HL-60/S4 (cell line): ENCODE data around the gene RNF225.
"Not testable (repeated sequence)": the region's sequence is repeated elsewhere in the genome, so short reads cannot be mapped to it uniquely, and the experiment has no call there.

Source experiments
- in situ Hi-C: fragments of 300-500 bp; cut with MboI; formaldehyde crosslinking; loops from 2 replicates; pipeline ENCODE4 v1.14.3; 2022; ENCODE audit warnings: low sequenced_read_pairs

Gene RNF225

GRCh38 chr19:58386576-58387337 lies 8.7 kb upstream of the RNF225 start, which contains the start of gene RPS5:
Gene RPS5, plus strand, starts transcription at chr19:58387269. Its CDS starts 869 bp downstream, at chr19:58388138.
- in situ Hi-C loops = no loop called here

DNA sequence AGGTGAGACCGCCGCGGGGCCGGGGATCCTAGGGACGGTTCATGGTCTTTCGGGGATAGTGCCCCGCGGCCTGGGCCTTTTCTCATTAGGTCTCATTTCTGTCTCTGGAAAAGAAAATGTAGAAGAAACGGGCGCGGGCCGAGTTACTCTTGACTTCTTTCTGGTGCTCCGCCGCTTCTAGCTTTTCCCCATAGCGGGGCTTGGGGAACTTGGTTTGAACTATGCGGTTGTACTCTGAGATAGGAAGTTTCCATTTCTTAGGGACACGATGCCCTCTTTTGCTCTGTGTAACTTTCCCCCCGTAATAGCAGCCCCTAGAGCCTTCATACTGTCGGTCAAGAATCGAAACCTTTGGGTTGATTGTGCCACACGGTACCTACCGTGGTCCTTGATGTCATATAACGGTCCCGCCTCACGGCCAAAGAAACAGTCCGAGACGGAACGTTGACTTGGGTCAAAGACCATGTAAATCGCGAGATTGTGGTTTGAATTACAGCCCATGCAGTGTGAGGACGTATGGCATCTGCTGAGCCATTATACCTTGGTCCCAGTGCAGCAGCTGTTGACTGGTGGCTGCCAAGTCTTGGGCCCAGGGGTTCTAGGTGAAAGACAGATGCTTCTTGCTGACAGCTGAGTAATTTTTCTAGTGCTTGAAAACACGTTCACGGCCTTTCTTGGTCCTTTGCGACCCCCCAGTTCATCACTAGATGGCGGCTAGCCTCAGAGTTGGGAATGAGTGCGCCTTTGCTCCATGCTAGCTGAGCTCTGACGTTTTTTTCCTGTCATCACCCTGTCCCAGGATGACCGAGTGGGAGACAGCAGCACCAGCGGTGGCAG lies 7.9 kb upstream of the RNF225 start:
- in situ Hi-C loops = no loop called here

DNA sequence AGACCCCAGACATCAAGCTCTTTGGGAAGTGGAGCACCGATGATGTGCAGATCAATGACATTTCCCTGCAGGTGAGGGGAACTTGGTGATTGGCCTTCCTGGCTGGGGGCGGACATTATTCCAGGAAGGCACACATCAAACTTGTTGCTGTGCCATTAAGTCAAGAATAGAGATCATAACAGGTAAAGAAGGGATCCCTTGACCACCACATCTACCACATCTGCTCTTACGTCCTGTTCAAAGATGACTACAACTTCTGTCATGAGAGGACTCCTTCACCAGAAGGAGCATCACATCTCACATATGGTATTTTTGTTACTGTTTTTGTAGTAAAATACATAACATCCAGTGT lies 7.3 kb upstream of the RNF225 start:
- in situ Hi-C loops = no loop called here

- in situ Hi-C loops = no loop called here
These were observed 2.3 kb upstream of the RNF225 start for GRCh38 chr19:58392945-58393724.

DNA sequence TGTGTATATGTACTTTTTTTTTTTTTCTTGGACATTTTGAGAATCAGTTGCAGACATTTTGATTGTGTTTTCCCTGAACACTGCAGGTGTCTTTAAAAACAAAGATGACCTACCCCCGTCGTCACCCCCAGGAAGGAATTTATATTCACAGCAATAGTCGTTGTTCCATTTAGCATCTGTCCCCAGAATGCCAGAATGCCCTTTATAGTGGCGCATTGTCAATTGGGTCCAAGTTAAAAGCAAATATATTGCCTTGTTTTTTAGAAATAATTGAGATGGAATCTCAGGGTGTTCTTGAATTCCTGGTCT lies 1.8 kb upstream of the RNF225 start:
- in situ Hi-C loops = no loop called here

GRCh38 chr19:58394821-58395219 lies 636 bp upstream of the RNF225 start:
- in situ Hi-C loops = no loop called here

- in situ Hi-C loops = no loop called here
These were observed 647 bp downstream of the RNF225 start for GRCh38 chr19:58395979-58396627.

- in situ Hi-C loops = no loop called here
These were observed 1.5 kb downstream of the RNF225 start for GRCh38 chr19:58396691-58397532.

GRCh38 chr19:58397533-58398037 lies 2.1 kb downstream of the RNF225 start:
- in situ Hi-C loops = no loop called here

DNA sequence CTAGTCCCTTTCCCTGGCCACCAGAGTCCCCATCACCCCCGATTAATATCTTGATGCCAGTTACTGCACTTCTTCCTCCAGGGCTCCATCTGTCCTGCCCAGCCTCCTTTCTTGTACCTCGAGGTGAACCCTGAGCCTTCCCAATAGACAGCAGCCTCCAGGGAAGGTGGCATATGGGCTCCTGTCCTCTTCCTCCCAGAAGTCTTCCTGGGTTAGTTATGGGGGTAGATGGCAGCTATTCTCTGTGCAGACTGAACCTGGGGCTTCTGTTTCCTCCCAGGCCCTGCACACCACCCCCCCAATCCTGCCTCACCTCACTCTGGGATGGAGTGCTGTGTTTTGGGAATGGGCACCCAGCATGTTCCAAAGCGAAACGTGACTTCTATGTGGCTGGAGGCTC lies 2.6 kb downstream of the RNF225 start:
- in situ Hi-C loops = no loop called here

DNA sequence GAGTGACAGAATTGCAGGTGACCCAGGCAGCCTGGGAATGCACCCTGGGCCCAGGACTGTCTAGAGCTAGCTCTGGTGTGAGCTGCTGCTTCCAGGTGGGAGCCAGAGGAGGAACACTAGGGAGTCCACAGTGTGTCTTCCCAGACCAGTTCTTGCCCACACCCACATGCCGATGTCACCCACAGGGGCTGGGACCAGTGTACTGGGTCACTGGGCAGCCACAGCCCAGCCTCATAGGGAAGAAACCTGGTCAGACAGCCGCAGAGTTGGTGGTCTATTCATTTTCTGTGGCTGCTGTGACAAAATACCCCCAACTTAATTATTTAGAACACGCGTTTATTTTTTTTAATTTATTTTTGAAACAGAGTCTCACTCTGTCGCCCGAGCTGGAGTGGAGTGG lies 3.1 kb downstream of the RNF225 start:
- in situ Hi-C loops = no loop called here

GRCh38 chr19:58399903-58400302 lies 4.4 kb downstream of the RNF225 start:
- in situ Hi-C loops = no loop called here

DNA sequence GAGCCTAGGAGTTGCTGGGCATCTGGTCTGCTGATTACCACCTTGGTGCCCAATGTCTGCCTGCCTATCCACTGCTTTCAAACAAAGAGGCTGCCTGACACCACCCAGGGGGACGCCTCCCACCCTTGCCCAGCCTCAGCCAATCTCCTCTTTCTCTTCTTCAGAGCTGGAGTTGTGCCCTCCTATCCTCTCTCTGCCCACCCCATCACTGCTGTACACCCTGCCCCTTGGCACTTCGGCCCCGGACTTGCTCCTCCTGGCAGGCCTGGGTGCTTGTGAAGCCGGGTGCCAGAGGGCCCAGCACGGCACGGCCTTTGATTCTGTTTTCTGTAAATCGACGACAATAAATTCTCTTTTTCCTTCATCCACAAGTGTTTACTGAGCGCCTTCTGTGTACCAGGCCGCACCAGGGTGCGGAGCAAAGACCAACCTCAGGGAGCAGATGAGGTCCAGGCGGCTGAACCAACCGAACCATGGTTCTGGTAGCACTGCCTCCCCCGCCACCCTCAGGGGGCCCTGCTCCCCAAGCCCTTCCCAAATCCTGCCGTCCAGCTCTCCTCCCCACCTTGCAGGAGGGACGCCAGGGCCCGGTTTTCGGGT lies 5.0 kb downstream of the RNF225 start:
- in situ Hi-C loops = no loop called here

DNA sequence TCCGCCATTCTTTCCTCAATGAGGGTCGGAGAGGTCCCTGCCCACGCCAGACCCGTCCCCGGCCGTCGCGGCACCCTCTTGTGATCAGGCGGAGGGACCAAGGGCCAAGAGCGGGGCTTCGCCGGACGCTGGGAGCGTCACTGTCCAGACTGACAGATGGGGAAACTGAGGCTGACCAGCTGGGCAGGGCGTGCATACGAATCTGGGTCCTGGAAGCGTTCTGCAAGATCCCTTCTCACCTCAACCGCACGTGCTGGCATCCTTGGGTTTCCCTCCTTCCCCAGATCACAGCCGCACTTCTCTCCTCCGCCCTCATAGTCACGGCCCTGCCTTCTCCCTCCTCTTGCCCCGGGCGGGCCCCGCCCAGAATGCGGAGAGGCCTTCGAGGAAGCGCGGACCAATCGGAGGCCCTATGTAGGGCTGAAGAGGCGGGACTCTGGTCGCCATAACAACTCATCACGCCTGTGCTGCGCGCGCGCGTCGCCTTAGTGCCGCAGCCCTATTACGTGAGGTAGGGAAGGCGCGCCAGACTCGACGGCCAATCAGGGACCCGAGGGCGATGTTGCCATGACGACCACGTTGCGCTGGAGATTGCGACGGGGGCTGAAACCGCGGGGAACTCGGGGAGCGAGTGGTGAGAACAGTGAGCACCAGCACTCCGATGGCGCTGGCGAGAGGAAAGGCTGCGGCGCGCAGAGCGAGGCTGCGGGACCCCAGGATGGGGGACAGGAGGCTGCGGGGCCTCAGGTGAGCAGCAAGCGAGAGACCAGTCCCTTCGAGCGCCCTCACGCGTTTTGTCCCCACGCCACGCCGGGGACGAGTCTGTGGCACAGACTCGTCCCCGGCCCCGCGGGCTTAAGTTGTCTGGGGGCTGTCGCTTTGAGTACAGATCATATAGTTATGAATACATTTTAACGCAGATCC lies 5.7 kb downstream of the RNF225 start:
- in situ Hi-C loops = no loop called here

DNA sequence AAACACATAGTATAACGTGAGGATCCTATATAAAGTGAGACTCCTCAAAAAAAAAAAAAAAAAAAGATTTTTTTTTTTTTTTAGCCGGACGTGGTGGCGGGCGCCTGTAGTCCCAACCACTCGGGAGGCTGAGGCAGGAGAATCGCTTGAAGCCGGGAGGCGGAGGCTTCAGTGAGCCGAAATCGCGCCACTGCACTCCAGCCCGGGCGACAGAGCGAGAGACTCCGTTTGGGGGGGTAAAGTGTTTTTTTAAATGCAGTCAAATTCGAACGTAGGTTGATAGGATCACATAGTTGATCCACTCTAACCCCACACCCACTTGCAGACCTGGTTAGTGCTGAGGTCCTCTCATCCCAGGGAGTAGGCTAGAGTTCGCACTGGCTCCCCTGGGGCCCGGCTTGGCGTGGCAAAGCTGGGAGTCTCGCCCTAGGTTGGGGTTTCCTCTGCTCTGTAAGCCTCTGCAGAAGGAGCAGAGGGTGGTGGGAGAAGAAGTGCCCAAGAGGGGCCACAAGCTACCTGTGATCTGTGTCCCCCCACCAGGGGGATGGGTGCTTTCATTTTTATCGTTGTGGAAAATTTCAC lies 6.5 kb downstream of the RNF225 start:
- in situ Hi-C loops = no loop called here

- in situ Hi-C loops = not testable (repeated sequence)
These were observed 8.5 kb downstream of the RNF225 start for GRCh38 chr19:58403920-58404478.

GRCh38 chr19:58406818-58407657 lies 11.6 kb downstream of the RNF225 start:
- in situ Hi-C loops = no loop called here
